Measurements from ENCODE around the gene APLN.

The APLN gene

DNA sequence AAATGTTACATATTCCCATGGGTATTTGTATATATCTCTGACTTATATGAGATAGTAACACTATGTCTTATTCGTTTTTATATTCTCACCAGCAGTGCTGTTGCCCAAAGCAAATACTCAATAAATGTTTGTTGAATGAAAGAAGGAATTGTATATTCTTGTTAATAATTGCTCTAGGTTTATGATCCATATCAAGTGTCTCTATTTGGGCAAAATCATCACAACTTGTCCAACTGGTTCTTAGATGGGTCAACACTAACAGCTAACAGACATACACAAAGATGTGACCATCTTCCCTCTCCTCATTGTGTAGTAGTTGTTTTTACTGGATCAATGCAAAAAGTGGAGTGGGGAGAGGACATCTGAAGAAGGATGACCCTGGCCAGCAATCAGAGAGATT lies 6.6 kb upstream of the APLN start:
- DNase-seq (ENCODE audit: low read depth): no peak

DNA sequence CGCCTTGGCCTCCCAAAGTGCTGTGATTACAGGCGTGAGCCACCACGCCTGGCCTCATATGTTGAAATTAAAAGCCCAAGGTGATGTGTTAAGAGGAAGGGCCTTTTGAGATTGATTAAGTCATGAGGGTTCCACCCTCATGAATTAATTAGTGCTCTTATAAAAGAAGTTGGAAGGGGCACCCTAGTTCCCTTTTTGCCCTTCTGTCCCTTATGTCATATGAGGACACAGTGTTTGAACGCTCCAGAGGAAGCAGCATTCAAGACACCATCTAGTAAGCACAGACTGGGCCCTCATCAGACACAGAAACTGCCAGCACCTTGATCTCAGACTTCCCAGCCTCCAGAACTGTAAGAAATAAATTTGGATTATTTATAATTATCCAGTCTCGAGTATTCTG lies 5.1 kb upstream of the APLN start:
- DNase-seq (ENCODE audit: low read depth): no peak

DNA sequence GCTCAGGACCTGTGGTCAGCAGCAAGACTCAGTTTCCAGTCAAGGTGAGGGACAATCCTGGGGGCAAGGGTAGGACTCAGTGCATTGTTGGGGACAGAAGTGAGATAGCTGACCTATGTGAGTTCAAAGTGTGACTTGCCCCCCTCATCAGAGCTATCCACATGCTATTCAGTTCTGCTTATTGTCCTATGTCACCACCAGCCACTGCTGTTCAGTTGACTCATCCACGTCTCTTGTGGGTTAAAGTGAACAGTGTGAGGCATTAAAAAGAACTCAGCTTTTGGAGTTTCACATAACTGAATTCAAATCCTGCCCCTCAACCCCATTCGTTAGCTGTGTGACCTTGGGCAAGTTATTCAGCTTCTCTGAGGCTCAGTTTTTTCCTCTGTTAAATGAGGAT lies 4.4 kb upstream of the APLN start:
- no peak for DNase-seq (ENCODE audit: low read depth)

DNA sequence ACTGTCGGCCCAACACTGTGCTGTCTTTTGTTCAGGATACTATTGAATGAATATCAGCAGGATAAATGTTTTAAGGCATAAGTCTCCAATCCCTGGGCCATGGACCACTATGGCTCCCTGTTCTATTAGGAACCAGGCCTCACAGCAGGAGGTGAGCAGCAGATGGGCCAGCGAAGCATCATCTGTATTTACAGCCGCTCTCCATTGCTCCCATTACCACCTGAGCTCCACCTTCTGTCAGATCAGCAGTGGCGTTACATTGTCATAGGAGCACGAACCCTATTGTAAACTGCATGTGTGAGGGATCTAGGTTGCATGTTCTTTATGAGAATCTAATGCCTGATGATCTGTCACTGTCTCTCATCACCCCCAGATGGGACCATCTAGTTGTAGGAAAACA lies 3.7 kb upstream of the APLN start:
- DNase-seq (ENCODE audit: low read depth): no peak

DNA sequence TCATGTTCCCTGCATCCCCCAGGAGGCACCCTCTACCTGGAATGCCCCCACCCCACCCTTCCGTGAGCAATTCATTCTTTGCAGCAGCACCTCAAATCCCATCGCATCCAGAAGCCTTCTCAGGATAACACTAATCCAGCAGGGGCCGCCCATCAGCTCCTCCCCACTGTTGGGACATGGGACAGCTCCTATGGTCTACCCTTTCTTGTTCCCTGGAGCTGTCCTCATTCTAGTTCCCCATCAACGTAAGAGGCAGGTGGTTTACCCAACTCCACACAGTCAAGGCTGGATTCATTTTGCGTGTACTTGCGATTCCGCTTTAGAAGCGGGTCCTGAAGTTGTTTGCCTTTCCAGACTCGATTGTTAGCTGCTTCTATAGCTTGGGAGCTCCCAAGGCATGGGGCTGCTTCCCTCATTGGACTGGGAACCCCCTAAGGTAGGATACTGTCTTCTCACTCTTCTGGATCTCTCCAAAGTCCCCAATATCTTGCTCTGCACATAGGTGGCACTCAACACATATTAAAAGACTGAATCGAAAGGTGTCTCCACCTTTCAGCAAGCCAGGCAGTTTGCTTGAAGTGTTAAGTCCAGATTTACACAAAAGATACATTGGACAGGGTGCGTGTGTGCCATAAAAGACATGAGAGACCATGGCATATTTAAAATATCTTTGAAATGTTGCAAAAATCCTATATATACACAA lies 942 bp upstream of the APLN start:
- DNase-seq (ENCODE audit: low read depth): no peak

DNA sequence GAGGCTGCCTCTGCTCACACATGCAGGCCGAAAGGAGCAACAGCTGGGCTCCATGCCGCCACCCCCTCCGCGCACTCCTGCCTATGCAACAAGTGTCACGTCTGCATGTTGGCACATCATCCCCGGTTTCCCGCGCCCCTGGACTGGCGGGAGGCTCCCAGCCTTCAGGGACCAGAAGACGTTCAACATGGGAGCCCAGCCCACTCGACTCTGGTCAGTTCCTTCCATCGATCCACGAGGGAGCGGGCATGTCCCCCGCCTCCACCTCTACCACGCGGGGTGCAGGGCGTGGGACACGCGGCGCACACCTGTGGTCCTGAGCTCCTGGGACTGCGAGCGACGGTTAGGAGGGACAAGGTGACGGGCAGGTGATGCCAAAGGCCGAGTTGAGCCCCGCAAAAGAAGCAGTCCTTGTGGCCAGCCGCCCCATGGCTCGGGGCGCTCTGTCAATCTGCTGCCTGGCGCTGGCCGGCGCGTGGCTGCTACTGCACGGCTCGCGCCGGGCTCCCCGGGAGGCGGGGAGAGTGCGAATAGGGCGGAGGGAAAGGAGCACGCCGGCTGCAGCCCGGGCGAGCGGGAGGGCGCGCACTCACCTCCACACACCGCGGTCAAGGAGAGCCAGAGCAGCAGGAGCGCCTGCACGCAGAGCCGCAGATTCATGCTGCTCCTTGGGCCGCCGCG lies 645 bp downstream of the APLN start:
- DNase-seq (ENCODE audit: low read depth): no peak

DNA sequence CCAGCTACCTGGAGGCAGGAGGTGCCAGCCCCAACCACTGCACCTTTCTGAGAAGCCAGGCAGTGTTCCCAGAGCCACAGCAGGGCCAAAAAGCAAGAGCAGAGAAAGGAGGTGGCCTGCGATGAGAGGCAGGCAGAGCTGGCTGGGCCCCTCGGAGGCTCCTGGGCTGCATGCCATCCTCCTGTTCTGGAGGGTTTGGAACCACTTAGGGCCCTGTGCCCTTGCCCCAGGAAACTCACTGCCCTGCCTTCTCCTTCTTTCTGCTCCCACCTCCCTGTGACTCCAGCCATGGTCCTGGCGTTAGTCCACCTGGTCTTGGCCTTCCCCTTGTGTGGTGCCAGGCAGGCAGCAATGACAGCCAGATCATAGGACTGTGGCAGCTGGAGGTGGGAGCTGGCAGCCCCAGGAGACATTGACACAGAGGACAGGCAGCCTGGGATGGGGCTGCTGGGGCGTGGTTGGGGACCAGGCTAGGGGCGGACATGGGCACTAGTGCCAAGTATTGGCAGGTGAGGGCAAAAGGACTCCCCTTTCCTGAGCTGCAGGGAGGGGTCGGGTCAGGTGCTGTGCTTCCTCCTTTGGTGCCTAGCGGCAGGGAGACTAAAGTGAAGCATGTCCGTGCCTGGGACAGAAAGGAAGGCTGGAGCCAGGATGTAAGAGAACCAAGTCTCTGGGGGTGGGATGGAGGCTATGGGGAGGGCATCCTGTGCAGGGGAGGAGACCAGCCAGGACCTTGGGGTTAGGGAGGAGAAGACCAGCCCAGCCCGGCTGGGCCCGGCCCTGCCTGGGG lies 1.4 kb downstream of the APLN start:
- DNase-seq (ENCODE audit: low read depth): no peak

DNA sequence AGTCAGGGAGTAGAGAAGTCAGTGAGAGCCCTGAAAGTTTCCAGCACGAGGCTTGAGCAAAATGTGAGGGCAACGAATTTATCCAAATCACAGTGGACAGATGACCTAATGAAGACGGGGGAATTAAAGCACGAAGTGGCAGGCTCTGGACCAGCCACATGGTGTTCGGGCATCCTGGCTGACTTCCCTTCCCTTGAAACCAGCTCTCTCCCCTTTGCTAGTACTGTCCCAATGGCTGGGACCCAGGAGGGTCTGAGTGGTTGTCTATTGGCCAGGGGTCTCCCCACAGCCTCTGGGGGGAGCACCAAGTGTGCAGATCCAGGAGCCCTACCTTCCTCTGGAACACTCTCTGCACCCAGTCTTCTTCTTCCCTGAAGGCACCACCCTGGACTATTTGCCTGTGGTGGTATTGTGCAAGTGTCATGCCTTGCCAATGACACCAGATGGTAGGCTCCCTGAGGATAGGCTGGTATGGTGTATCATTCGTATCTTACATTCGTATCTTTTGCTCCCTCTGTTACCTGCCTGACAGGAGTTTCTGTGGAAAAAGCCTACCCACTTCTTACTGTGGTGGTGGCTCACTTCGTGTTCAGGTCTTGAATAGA lies 2.1 kb downstream of the APLN start:
- no peak for DNase-seq (ENCODE audit: low read depth)

DNA sequence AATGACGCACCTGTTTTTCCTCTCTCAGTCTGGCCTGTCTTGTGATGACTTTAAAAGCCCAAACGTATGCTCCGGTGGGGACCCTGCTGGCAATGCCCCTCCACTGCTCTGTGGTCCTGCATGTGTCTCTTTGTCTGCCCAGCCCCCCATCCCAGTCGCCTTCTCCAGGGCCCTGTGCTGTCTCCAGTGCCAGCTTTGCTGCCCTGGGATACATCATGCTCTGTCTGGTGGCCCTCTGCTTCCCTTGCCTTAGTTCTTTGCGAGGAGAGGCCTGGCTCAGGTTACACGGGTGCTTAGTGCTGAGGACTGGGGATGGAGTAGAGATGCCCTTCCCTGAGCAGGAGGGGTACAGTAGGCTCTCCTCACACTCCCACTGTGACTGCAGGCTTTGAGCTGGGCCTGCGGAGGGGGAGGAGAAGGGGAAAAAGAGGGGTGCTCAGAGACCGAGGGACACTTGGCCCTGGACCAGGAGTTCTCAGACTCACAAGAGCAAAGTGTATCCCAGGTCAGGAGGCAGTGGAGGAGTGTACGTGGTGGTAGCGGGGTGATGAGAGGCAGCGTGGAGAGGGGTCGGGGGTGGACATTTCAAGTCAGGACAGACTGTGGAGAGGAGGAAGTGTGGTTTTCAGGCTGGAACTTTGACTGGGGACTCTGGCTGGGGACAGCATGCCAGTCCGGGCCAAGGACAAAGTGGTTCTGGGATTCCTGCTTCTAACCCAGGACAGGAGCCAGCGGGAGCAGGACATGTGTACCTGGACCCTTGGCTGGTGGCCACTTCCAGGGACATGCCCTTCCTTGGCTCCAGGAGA lies 2.8 kb downstream of the APLN start:
- DNase-seq (ENCODE audit: low read depth): no peak

DNA sequence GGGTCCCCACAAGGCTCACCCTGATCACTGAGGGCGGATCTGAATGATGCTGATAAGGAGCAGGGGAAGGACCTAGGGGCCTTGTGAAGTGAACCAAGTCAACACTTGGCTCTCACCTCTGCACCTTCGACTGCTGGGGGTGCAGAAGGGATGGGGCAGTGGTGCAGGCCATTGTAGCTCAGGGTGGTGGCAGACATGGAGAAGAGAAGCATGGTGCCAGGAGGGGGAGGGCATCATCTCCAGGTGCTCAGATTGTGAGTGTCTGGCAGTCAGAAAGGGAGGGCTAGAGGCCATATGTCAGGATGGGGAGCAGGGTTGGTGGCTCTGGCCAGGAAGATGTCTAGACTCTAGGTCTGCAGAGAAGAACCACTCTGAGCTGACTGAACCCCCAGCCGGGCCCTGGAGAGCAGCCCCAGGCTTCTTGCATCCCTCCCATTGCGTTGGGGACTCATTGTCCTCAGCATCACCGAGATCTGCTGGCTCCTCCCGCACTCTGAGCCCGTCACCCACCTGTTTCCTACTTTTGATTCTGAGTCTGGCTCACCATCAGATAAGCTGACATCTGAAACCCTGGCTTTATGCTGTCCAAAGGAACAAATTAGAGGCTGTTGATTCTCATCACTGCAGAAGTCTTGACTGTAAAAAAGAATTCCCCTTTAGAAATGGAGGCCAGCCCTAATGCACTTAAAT lies 3.8 kb downstream of the APLN start:
- no peak for DNase-seq (ENCODE audit: low read depth)

DNA sequence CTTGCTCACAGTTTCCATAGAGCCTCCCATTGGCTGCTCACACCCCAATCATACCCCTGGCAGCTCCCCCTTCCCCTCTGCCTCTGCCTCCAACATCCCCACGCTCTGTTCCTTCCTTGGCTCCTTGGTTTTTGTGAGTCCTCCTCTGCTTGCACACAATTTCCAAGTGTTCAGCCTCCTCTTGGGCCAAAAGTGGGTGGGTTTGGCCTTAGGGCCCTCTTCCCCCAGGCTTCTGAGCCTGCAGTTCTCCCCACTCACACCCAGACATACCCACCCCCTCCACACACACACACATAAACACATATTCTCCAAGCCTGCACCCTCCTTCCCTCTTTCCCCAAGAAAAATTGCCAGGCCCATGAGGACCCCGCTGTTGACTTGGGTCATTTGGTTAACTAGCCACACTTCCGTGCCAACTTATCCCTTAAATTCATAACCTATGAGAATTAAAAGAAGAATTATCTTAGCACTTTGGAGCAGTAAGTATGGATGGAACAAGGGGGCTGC lies 4.5 kb downstream of the APLN start:
- no peak for DNase-seq (ENCODE audit: low read depth)

DNA sequence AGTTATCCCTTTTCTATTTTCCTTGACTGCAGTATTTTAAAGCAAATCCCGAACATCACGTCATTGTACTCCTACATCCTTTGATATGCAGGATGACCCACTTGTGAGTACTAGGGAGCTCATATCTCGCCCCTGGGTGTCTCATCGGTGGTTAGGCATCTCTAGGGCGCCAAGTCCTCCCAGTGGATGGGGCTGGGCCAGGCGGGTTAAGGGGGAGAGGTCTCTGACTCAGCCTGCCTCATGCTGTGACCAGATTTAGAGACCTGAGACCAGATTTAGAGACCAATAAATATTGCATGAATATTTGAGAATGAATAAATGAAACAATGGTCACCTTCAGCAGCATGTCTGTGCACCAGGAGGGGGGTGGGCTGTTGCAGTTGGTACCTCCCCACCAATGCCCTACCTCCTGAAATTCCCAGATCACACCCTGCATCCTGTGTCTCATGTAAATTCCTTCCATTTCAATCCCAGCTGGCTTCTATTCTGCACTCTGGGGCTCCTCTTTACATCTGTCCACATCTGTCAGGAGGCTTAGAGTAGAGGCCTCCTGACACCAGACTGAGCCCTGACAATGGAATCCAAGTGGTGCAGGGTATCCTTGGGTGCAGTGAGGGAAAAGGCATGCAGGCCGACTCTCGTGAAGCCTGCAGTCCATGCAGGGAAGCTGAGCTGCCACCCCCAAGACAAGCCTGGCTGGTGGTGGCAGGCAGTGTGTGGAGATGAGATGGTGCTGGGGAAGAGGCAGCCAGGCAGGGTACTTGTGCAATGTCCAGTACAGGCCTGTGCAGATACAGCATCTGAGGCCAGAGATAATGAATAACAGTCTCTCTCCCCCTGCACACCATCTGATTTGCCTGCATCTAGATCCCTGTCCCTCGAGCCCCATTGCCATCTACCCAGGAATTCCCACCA lies 5.2 kb downstream of the APLN start:
- DNase-seq (ENCODE audit: low read depth): no peak

DNA sequence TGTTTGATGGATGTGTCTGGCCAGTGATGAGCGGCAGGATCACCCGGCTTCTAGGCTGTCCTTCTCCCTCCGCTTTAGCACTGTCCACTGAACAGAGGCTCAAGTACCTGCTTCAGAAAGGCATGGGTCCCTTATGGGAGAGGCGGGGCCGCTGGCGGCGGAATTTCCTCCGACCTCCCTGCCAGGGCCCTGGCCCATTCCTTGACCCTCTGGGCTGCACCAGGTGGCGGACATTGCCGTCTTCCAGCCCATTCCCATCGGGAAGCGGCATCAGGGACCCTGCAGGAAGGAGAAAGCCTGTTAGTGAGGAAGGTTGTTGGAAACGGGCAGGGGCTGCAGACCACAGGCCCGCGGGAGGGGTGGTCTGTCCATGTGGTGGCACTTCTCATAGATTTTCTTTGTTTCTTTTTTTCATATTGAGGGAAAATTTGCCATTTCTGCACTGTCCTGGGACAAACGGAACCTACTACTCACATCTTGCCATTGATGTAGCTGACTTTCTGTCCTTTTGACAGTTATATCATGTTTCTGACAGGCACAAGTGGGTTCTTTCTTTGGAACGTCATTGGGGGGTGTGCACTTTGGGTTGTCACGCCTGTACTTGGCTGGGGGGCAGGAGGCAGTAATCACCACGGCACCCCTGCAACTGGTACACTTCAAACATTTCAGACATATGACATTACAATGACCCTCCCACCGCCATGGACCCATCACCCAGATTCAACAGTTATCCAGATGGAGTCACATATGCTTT lies 6.1 kb downstream of the APLN start:
- no peak for DNase-seq (ENCODE audit: low read depth)

DNA sequence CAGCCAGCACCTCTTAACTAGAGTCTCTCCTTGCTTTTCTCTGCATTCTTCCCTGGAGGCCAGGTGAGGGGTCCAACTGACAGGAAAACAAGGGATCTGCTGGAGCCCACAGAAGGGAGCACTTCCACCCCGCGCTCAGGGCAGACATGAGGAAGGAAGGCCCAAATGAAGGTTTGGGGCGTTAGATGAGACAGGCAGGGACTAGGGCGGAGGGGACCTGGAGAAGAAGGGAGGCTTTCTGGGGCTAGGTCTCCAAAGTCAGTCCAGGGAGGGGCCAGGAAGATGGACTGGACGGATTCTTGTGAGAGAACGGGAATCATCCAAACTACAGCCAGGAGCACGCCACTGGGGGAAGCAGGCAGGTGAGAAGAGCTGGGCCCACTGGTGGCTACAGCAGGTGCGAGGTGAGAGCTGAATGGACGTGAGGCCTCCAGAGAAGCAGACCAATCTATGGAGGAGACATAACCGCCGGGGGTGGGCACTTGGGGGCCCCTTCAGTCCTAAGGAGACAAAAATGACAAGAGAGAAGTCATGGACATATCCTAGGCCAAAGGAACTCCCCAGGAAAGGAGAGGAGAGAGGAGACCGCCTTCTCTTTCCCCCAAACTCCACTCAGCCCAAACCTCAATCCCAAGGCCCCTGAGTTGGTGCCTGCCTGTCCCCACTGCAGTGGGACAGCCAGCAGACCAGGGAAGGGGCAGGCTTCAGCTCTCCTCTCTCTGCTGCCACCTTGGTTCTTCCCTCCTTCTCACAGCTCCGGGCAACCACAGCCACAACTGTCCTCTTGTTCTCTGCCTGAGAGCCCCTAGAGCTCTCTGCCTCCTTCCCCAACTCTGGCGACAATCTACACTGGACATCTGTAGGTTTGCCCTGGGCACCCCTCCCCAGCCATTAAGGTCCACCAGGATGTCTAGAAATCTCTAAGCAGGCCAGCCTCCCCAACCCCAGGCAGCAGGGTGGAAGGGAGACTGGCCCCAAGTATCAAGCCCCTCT lies 7.0 kb downstream of the APLN start:
- no peak for DNase-seq (ENCODE audit: low read depth)

DNA sequence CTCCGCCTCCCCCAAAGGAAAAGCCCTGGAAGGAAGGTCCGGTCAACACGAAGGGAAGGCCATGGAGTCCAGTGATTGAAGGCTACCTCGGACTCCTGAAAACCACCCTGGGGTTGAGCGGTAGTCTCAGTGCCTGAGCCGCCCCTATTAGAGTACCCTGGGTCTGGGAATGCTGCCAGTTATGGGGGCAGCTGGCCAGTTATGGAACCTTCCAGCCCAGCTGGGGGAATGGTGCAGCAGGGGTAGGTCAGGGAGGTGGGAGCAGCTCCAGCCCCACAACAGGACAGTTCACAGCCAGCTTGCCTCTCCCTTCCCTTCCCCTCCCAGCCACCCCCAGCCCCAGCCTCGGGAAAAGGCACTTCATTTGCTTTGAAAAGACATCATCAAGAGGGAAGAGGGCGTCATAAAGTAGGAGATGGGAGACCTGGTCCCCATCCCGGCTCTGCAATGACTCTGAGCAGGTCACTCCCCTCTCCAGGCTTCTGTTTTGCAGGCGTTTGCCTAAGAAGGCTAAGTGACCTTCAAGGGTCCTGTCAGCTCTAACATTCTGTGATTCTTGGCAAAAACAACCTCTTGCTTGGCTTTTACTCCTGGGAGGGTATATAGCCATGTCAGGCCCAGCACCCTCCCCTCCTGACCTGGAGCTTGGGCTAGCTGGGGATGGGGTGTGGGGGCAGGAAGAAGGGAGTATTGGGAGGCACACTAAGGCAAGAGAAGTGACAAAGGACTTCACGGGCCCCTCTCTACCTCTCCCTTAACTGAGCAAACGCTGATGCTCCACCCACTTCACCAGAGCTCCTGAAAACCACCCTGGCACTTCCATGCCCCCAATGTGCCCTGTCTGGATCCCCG lies 8.0 kb downstream of the APLN start:
- DNase-seq (ENCODE audit: low read depth): no peak

DNA sequence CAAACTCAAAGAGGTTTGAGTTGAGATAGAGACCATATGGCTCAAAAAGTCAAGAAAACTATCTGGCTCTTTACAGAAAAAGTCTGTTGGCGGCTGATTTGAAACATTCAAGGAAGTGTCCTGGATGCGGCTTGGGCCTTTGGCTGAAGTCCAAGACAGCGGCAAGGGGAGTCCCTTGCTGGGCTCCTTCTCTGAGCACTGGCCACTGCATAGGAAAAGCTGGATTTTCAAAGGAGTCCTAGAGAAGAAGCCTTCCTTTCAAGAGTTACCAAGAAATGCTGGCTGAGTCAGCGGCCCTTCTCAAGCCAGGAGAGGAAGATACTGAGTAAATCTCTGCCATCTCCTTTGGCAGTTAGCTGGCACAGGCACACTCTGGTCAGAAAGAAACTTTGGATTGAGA lies 12.1 kb downstream of the APLN start:
- DNase-seq (ENCODE audit: low read depth): no peak

DNA sequence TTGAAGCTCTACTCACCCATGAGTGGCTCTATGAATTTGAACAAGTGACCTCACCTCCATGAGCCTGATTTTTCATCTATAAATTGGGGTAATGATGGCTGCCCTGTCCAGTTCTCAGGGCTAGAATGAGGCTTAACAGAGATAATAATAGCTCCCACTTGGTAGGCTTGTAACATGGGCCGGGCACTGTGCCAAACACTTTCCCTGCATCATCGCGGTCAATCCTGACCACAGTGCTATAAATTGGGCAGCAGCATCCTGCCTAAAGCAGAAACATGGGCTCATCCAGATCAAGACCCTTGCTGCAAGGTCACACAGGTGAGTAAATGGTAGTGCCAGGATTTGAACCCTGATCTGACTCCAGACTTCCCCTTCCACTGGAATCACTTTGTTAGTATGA lies 12.8 kb downstream of the APLN start:
- DNase-seq (ENCODE audit: low read depth): no peak

Measured in stimulated activated CD8-positive, alpha-beta memory T cell treated with anti-CD3 and anti-CD28 coated beads, Interleukin-12 subunit alpha, Interleukin-12 subunit beta, amount 100 ng/mL, for 1 hour (primary cell).